PC-3 (cell line): ENCODE results near the gene WNK4. TPM values are rescaled to one million over a fixed set of nuclear protein-coding genes. Genes with fewer than 3 reads are reported as not detected.

Experiments
- ATAC-seq: fragments of 200-7000 bp; cut with Tn5 transposase; 2 replicates; pipeline ENCODE4 v1.9.1; 2020; ENCODE audit warnings: mild to moderate bottlenecking, moderate library complexity
- BruUV-seq: library from RNA; stranded (reverse); fragments of 400-500 nt; replicated peaks from 2 replicates; lab custom pipeline; 2021; lab: Mats Ljungman, UMichigan
- CTCF ChIA-PET: fragments of 300-600 bp; sonication (Branson Sonifier 250); formaldehyde crosslinking; loops from one replicate; lab custom pipeline; 2022; ENCODE audit warnings: antibody characterized with exemption; lab: Charles Lee
- POLR2A ChIA-PET: fragments of 300-600 bp; sonication (Branson Sonifier 250); formaldehyde crosslinking; loops from one replicate; lab custom pipeline; 2022; ENCODE audit warnings: antibody characterized with exemption; ENCODE audit not compliant: unreplicated experiment; lab: Charles Lee
- DNase-seq: peaks from one replicate; pipeline ENCODE4 v3.0.0-alpha.2; 2015
- H2AFZ ChIP-seq: fragments of 300-600 bp; sonication (generic); 2 replicates; pipeline ENCODE4 v1.6.0; 2016; ENCODE audit warnings: antibody characterized with exemption, low read length
- H3F3A ChIP-seq: fragments of 300-600 bp; sonication (generic); one replicate; pipeline ENCODE4 v1.6.0; 2017; ENCODE audit warnings: antibody characterized with exemption, low read length, control low read depth, mild to moderate bottlenecking; ENCODE audit not compliant: unreplicated experiment
- H3K27ac ChIP-seq: fragments of 300-600 bp; sonication (generic); 2 replicates; pipeline ENCODE4 v1.5.1; 2016; ENCODE audit warnings: mild to moderate bottlenecking, low read length
- H3K27me3 ChIP-seq: fragments of 300-600 bp; sonication (generic); 2 replicates; pipeline ENCODE4 v1.6.1; 2016; ENCODE audit warnings: low read length, mixed read lengths
- H3K36me3 ChIP-seq: fragments of 300-600 bp; sonication (generic); 2 replicates; pipeline ENCODE4 v1.6.1; 2016; ENCODE audit warnings: low read depth, mixed run types, low read length, mixed read lengths
- H3K4me1 ChIP-seq: fragments of 300-600 bp; sonication (generic); 2 replicates; pipeline ENCODE4 v1.5.1; 2016; ENCODE audit warnings: low read length; ENCODE audit not compliant: insufficient read depth
- H3K4me2 ChIP-seq: fragments of 300-600 bp; sonication (generic); 2 replicates; pipeline ENCODE4 v1.6.0; 2016; ENCODE audit warnings: low read length
- H3K4me3 ChIP-seq: fragments of 300-600 bp; sonication (generic); 2 replicates; pipeline ENCODE4 v1.5.1; 2016; ENCODE audit warnings: mild to moderate bottlenecking, low read length, mixed read lengths
- H3K79me2 ChIP-seq: fragments of 300-600 bp; sonication (generic); 2 replicates; pipeline ENCODE4 v1.6.1; 2017; ENCODE audit warnings: low read length, mixed read lengths
- H3K9ac ChIP-seq: fragments of 300-600 bp; sonication (generic); 2 replicates; pipeline ENCODE4 v1.6.0; 2016; ENCODE audit warnings: mild to moderate bottlenecking, low read length
- H3K9me2 ChIP-seq: fragments of 300-600 bp; sonication (generic); replicated peaks from 2 replicates; pipeline ENCODE4 v1.6.1; 2016; ENCODE audit warnings: mixed run types, low read length, mixed read lengths
- H3K9me3 ChIP-seq: fragments of 300-600 bp; sonication (generic); 2 replicates; pipeline ENCODE4 v1.6.1; 2016; ENCODE audit warnings: low read length, mixed read lengths
- H4K20me1 ChIP-seq: fragments of 300-600 bp; sonication (generic); 2 replicates; pipeline ENCODE4 v1.6.1; 2016; ENCODE audit warnings: low read length, mixed read lengths
- CTCF ChIP-seq: fragments of 300-600 bp; sonication (generic); conservative IDR thresholded peaks from 2 replicates; pipeline ENCODE4 v1.5.1; 2017; ENCODE audit warnings: antibody characterized with exemption, low read depth, mild to moderate bottlenecking, low read length
- EZH2 ChIP-seq: fragments of 300-600 bp; sonication (generic); IDR thresholded peaks from one replicate; pipeline ENCODE4 v1.6.1; 2017; ENCODE audit warnings: antibody characterized with exemption, mild to moderate bottlenecking, low read length; ENCODE audit not compliant: unreplicated experiment
- EZH2phosphoT487 ChIP-seq: fragments of 300-600 bp; sonication (generic); IDR thresholded peaks from 2 replicates; pipeline ENCODE4 v1.6.1; 2018; ENCODE audit warnings: mild to moderate bottlenecking, antibody characterized with exemption, low read length, borderline replicate concordance
- intact Hi-C: fragments of 100-400 bp; cut with micrococcal nuclease; formaldehyde crosslinking; loops from 2 replicates; pipeline ENCODE4 v1.9.0; 2023
- total RNA-seq: library from RNA; depleted of rRNA; stranded (reverse); fragments of >200 nt; gene quantifications from 2 replicates; pipeline ENCODE4 v1.2.3, GENCODE V29; 2014

The WNK4 gene
- total RNA-seq, 1 experiment from 2014 or later: 13.0 TPM

GRCh38 chr17:42754782-42755181 is 25.6 kb upstream of the WNK4 start:
- Histone ChIP-seq H3K4me2 (no peak overlapping the region), H3K27ac (no peak overlapping the region), H2AFZ (no peak overlapping the region), H3F3A (no peaks in the 10 kb centered on the region), H3K79me2 (no peaks in the 10 kb centered on the region), H3K9me2 (no peaks in the 10 kb centered on the region), H3K4me3 (no peak overlapping the region), H3K36me3 (no peaks in the 10 kb centered on the region), H3K9ac (no peak overlapping the region), H3K9me3 (no peaks in the 10 kb centered on the region), H3K27me3 (no peaks in the 10 kb centered on the region), H4K20me1 (no peaks in the 10 kb centered on the region), H3K4me1 (peaks cover 7% of the 10 kb centered on the region; the same call in 1 of the 2 replicates)
- POLR2A ChIA-PET: interaction anchor here (1.0 kb wide), 1 partner anchor 19 kb away, joined by 3 read pairs; no protein-coding TSS in a partner anchor
- BruUV-seq: no TSS peak
- ATAC-seq (peak; percentile 87), DNase-seq (peak; percentile 70)
- TF ChIP-seq EZH2: no peak
- no peak for TF ChIP-seq EZH2phosphoT487
- TF ChIP-seq CTCF: no peak
- intact Hi-C loops: no loop called here
- CTCF ChIA-PET: interaction anchor here (1.0 kb wide), 1 partner anchor 9 kb away, joined by 5 read pairs; no protein-coding TSS in a partner anchor

DNA sequence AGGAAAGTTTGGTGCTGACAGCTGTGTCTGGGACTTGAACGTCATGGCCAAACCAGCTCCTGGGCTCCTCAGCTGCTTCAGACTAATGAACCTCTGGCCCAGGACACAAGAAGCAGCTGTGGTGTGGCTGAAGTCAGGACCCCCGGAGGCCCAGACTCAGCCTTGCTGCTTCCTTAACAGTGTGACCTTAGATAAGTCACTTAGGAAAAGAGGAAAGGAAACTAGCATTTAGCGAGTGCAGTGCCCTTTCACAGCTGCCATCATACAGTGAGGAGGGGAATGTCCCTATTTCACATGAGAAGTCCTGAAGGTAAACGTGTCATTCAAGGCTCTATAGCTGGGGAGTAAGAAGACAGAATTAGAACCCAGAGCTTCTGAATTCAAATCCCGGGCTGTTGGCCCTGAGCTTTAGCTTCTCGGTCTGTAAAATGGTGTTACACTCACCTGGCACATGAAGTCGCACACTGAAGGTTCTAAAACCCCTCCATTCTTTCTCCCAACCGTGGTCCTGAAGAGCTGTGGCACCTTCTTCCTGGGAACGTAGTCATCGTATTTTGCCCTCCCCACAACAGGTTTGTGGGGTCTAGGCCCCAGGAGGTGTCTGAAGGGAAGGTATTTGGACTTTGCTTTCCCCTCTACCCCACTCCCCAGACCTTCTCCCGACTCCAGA is 20.3 kb upstream of the WNK4 start:
- no peaks in the 10 kb centered on the region for H4K20me1 ChIP-seq
- intact Hi-C loops: no loop called here
- H3K4me3 ChIP-seq: no peak overlapping the region
- no peaks in the 10 kb centered on the region for H3K9me3 ChIP-seq
- no peak overlapping the region for H3K27ac ChIP-seq
- DNase-seq: no peak
- no peak overlapping the region for H3K4me2 ChIP-seq
- no peak for ATAC-seq
- H2AFZ ChIP-seq: no peak overlapping the region
- POLR2A ChIA-PET: no interaction called here
- BruUV-seq: no TSS peak
- no peak overlapping the region for H3K9ac ChIP-seq
- H3K9me2 ChIP-seq: no peaks in the 10 kb centered on the region
- H3F3A ChIP-seq: no peaks in the 10 kb centered on the region
- TF ChIP-seq EZH2: no peak
- no peak for TF ChIP-seq CTCF
- no peak for TF ChIP-seq EZH2phosphoT487
- CTCF ChIA-PET: no interaction called here
- no peaks in the 10 kb centered on the region for H3K79me2 ChIP-seq
- H3K4me1 ChIP-seq: peaks cover under 1% of the 10 kb centered on the region; the same call in 1 of the 2 replicates
- H3K27me3 ChIP-seq: no peaks in the 10 kb centered on the region
- H3K36me3 ChIP-seq: no peaks in the 10 kb centered on the region
